ENCODE data around the gene PANK4.

The PANK4 gene

GRCh38 chr1:2538376-2538775 lies 12.0 kb upstream of the PANK4 start:
- DNase-seq (ENCODE audit: extremely low read depth, low read depth), result no peak
- no peak for TF ChIP-seq CTCF (IDR thresholded peaks at IDR 0.05; ENCODE audit: low read depth, low read length)

- TF ChIP-seq CTCF (IDR thresholded peaks at IDR 0.05; ENCODE audit: low read depth, low read length), result no peak
- no peak for DNase-seq (ENCODE audit: extremely low read depth, low read depth)
These were observed 11.4 kb upstream of the PANK4 start for GRCh38 chr1:2537784-2538115.

GRCh38 chr1:2535981-2536380 lies 9.6 kb upstream of the PANK4 start:
- no peak for DNase-seq (ENCODE audit: extremely low read depth, low read depth)
- TF ChIP-seq CTCF (IDR thresholded peaks at IDR 0.05; ENCODE audit: low read depth, low read length), result no peak

- no peak for DNase-seq (ENCODE audit: extremely low read depth, low read depth)
- TF ChIP-seq CTCF (IDR thresholded peaks at IDR 0.05; ENCODE audit: low read depth, low read length), result no peak
These were observed 9.1 kb upstream of the PANK4 start for GRCh38 chr1:2535455-2535854.

GRCh38 chr1:2534687-2535441 lies 8.5 kb upstream of the PANK4 start:
- DNase-seq (ENCODE audit: extremely low read depth, low read depth), result no peak
- no peak for TF ChIP-seq CTCF (IDR thresholded peaks at IDR 0.05; ENCODE audit: low read depth, low read length)

- DNase-seq (ENCODE audit: extremely low read depth, low read depth), result no peak
- TF ChIP-seq CTCF (IDR thresholded peaks at IDR 0.05; ENCODE audit: low read depth, low read length), result no peak
These were observed 7.9 kb upstream of the PANK4 start for GRCh38 chr1:2534315-2534686.

- no peak for DNase-seq (ENCODE audit: extremely low read depth, low read depth)
- no peak for TF ChIP-seq CTCF (IDR thresholded peaks at IDR 0.05; ENCODE audit: low read depth, low read length)
These were observed 7.0 kb upstream of the PANK4 start for GRCh38 chr1:2533365-2533764.

All from AG09319 (cell line).